GM21786 (cell line): ENCODE data around the gene RIMBP2.

Experiments
- ATAC-seq: cut with Tn5 transposase; IDR thresholded peaks from one replicate; pipeline ENCODE4 v1.9.1; 2021; ENCODE audit not compliant: unreplicated experiment

The RIMBP2 gene

GRCh38 chr12:130513556-130513955 is 202.5 kb downstream of the RIMBP2 start:
- ATAC-seq = no peak

GRCh38 chr12:130511285-130511684 is 204.8 kb downstream of the RIMBP2 start:
- ATAC-seq = no peak

- ATAC-seq = no peak
Measured at GRCh38 chr12:130509454-130509853, 206.6 kb downstream of the RIMBP2 start.

GRCh38 chr12:130508847-130509246 is 207.3 kb downstream of the RIMBP2 start:
- no peak for ATAC-seq

- ATAC-seq = no peak
Measured at GRCh38 chr12:130508318-130508717, 207.8 kb downstream of the RIMBP2 start.

GRCh38 chr12:130506844-130507243 is 209.3 kb downstream of the RIMBP2 start:
- ATAC-seq = no peak

GRCh38 chr12:130504840-130505175 is 211.3 kb downstream of the RIMBP2 start:
- ATAC-seq = no peak

GRCh38 chr12:130504110-130504839 is 211.8 kb downstream of the RIMBP2 start:
- ATAC-seq = no peak

GRCh38 chr12:130501821-130502220 is 214.3 kb downstream of the RIMBP2 start:
- no peak for ATAC-seq

GRCh38 chr12:130500835-130501330 is 215.2 kb downstream of the RIMBP2 start:
- ATAC-seq = no peak

- no peak for ATAC-seq
Measured at GRCh38 chr12:130499474-130499873, 216.6 kb downstream of the RIMBP2 start.

- no peak for ATAC-seq
Measured at GRCh38 chr12:130498589-130499385, 217.3 kb downstream of the RIMBP2 start.

- ATAC-seq = no peak
Measured at GRCh38 chr12:130497991-130498390, 218.1 kb downstream of the RIMBP2 start.

GRCh38 chr12:130497321-130497720 is 218.8 kb downstream of the RIMBP2 start:
- ATAC-seq = no peak

GRCh38 chr12:130496516-130497120 is 219.5 kb downstream of the RIMBP2 start:
- ATAC-seq = no peak

GRCh38 chr12:130495156-130495555 is 220.9 kb downstream of the RIMBP2 start:
- no peak for ATAC-seq

GRCh38 chr12:130494736-130495135 is 221.4 kb downstream of the RIMBP2 start:
- no peak for ATAC-seq

- no peak for ATAC-seq
Measured at GRCh38 chr12:130493951-130494350, 222.1 kb downstream of the RIMBP2 start.

GRCh38 chr12:130491421-130492357 is 224.4 kb downstream of the RIMBP2 start:
- ATAC-seq = no peak

GRCh38 chr12:130490674-130491073 is 225.4 kb downstream of the RIMBP2 start:
- no peak for ATAC-seq

- no peak for ATAC-seq
Measured at GRCh38 chr12:130489293-130489692, 226.8 kb downstream of the RIMBP2 start.
